Sigmoid colon (tissue), 7 donors: Measurements from ENCODE around the gene CCNY. TPM values are rescaled to one million over a fixed set of nuclear protein-coding genes. Genes with fewer than 3 reads are reported as not detected.

Experiments
- DNase-seq: peaks from one replicate; pipeline ENCODE4 v3.0.0-alpha.2; 2019
- H3K27ac ChIP-seq, 4 donors: fragments of 200-600 bp; sonication (generic); one replicate each; pipeline ENCODE4 v1.5.1; 2016 to 2019; ENCODE audit warnings: mild to moderate bottlenecking in 1 of 4
- H3K27me3 ChIP-seq, 3 donors: fragments of 200-600 bp; sonication (generic); one replicate each; pipeline ENCODE4 v1.5.1; 2019; ENCODE audit warnings: mild to moderate bottlenecking in 1 of 3
- H3K36me3 ChIP-seq, 4 donors: fragments of 200-600 bp; sonication (generic); one replicate each; pipeline ENCODE4 v1.5.1; 2016 to 2019
- H3K4me1 ChIP-seq, 4 donors: fragments of 200-600 bp; sonication (generic); one replicate each; pipeline ENCODE4 v1.5.1; 2017 to 2019
- H3K4me3 ChIP-seq, 4 donors: fragments of 200-600 bp; sonication (generic); one replicate each; pipeline ENCODE4 v1.5.1; 2017 to 2019; ENCODE audit warnings: mild to moderate bottlenecking in 2 of 4, moderate library complexity in 1 of 4
- H3K9me3 ChIP-seq, 4 donors: fragments of 200-600 bp in 3 of 4; sonication (generic) in 3 of 4; one replicate each; pipeline versions ENCODE4 v1.5.1 to v1.6.1; 2013 to 2019
- CTCF ChIP-seq, 4 experiments: fragments of 450-650 bp in 3 of 4; fragments of 200-600 bp in 1 of 4; IDR thresholded peaks; one replicate each; pipeline ENCODE4 v1.5.1; 2016 to 2019; ENCODE audit warnings: antibody characterized with exemption in 4 of 4, mild to moderate bottlenecking in 3 of 4, moderate library complexity in 2 of 4
- EP300 ChIP-seq, 4 donors: sonication (generic); formaldehyde crosslinking; IDR thresholded peaks; one replicate each; pipeline ENCODE4 v1.6.1; 2017; ENCODE audit warnings: antibody characterized with exemption in 4 of 4
- POLR2A ChIP-seq, 2 donors: fragments of 450-650 bp; IDR thresholded peaks; one replicate each; pipeline ENCODE4 v1.6.1; 2016; ENCODE audit warnings: antibody characterized with exemption in 2 of 2, mild to moderate bottlenecking in 2 of 2, moderate library complexity in 2 of 2
- POLR2AphosphoS5 ChIP-seq, 4 donors: sonication (generic); formaldehyde crosslinking; IDR thresholded peaks; one replicate each; pipeline ENCODE4 v1.6.1; 2017; ENCODE audit warnings: antibody characterized with exemption in 4 of 4
- WGBS, 2 donors: extraction: QIAGEN DNeasy Blood & Tissue Kit; methylation state at CpG; one replicate each; pipeline ENCODE4 v1.1.7; 2013; 5-methylcytosine and 5-hydroxymethylcytosine counted together
- intact Hi-C: fragments of 100-400 bp; cut with DNase I; formaldehyde crosslinking; loops from one replicate; pipeline ENCODE4 v1.15.1; 2023
- polyA plus RNA-seq, 3 donors: library from polyadenylated mRNA; stranded (reverse); fragments of 200-250 nt; gene quantifications; one replicate each; pipeline ENCODE4 v1.2.3, GENCODE V29; 2013
- total RNA-seq, 4 donors: library from RNA; depleted of rRNA; stranded (reverse); fragments of >200 nt; gene quantifications; one replicate each; pipeline ENCODE4 v1.1.0, GENCODE V29; 2016
- donor health status: healthy with polysubstance abuse.
- donor health status: Bipolar disorder and iron deficiency.
- donor health status: healthy.

Gene CCNY
- total and polyA plus RNA-seq, 7 donors = 24.0 to 45.7 (median 35.7) TPM

GRCh38 chr10:35554461-35555056, 218.2 kb downstream of the CCNY start:
- Histone ChIP-seq H3K4me3 (no peak overlapping the region), H3K4me1 (no peaks in the 10 kb centered on the region), H3K27ac (no peak overlapping the region), H3K27me3 (no peaks in the 10 kb centered on the region), H3K9me3 (no peaks in the 10 kb centered on the region), H3K36me3 (peaks cover 0 to 35% (median under 1%) of the 10 kb centered on the region in 4 donors)
- DNase-seq = no peak
- intact Hi-C loops = no loop called here
- 82 to 86% methylated on average over 3 of the region's 3 CpGs for WGBS, 2 donors
- TF ChIP-seq POLR2A (IDR thresholded peaks at IDR 0.05) = no peak

- no peak for DNase-seq
- WGBS, 2 donors = 88 to 94% methylated on average over 6 of the region's 6 CpGs
- H3K27ac ChIP-seq = no peak overlapping the region
- intact Hi-C loops = no loop called here
- TF ChIP-seq EP300 (IDR thresholded peaks at IDR 0.05) (no peak), CTCF (IDR thresholded peaks at IDR 0.05) (no peak), POLR2A (IDR thresholded peaks at IDR 0.05) (no peak), POLR2AphosphoS5 (IDR thresholded peaks at IDR 0.05) (no peak)
- H3K27me3 ChIP-seq = no peaks in the 10 kb centered on the region
- H3K4me3 ChIP-seq = no peak overlapping the region
- no peaks in the 10 kb centered on the region for H3K4me1 ChIP-seq
- peaks cover 0 to 39% (median 3%) of the 10 kb centered on the region in 4 donors for H3K36me3 ChIP-seq
- no peaks in the 10 kb centered on the region for H3K9me3 ChIP-seq
These were observed 219.9 kb downstream of the CCNY start for GRCh38 chr10:35555962-35556930.

- no peak overlapping the region for H3K4me3 ChIP-seq
- TF ChIP-seq EP300 (IDR thresholded peaks at IDR 0.05) (no peak), POLR2A (IDR thresholded peaks at IDR 0.05) (no peak), POLR2AphosphoS5 (IDR thresholded peaks at IDR 0.05) (no peak), CTCF (IDR thresholded peaks at IDR 0.05) (no peak)
- H3K36me3 ChIP-seq = peaks cover 0 to 32% (median 3%) of the 10 kb centered on the region in 4 donors
- H3K27me3 ChIP-seq = no peaks in the 10 kb centered on the region
- no peak for DNase-seq
- no peak overlapping the region for H3K27ac ChIP-seq
- intact Hi-C loops = no loop called here
- peaks cover 0 to 5% (median 2%) of the 10 kb centered on the region in 4 donors for H3K4me1 ChIP-seq
- 96 to 97% methylated on average over 1 of the region's 1 CpG for WGBS, 2 donors
- H3K9me3 ChIP-seq = no peaks in the 10 kb centered on the region
These were observed 222.0 kb downstream of the CCNY start for GRCh38 chr10:35558276-35558675.

- Histone ChIP-seq H3K9me3 (no peaks in the 10 kb centered on the region), H3K4me3 (no peak overlapping the region), H3K27me3 (no peaks in the 10 kb centered on the region), H3K27ac (no peak overlapping the region), H3K36me3 (peaks cover 0 to 21% (median 3%) of the 10 kb centered on the region in 4 donors), H3K4me1 (peaks cover 0 to 13% (median 10%) of the 10 kb centered on the region in 4 donors)
- 97 to 99% methylated on average over 5 of the region's 5 CpGs for WGBS, 2 donors
- no peak for DNase-seq
- TF ChIP-seq POLR2AphosphoS5 (IDR thresholded peaks at IDR 0.05) (no peak), CTCF (IDR thresholded peaks at IDR 0.05) (no peak), EP300 (IDR thresholded peaks at IDR 0.05) (no peak), POLR2A (IDR thresholded peaks at IDR 0.05) (no peak)
- intact Hi-C loops = no loop called here
These were observed 223.1 kb downstream of the CCNY start for GRCh38 chr10:35559416-35559815.

- Histone ChIP-seq H3K4me3 (no peak overlapping the region), H3K36me3 (peaks cover 0 to 15% (median 3%) of the 10 kb centered on the region in 4 donors), H3K27ac (no peak overlapping the region), H3K9me3 (no peaks in the 10 kb centered on the region), H3K4me1 (peaks cover 0 to 36% (median 32%) of the 10 kb centered on the region in 4 donors), H3K27me3 (no peaks in the 10 kb centered on the region)
- TF ChIP-seq CTCF (IDR thresholded peaks at IDR 0.05) (no peak), EP300 (IDR thresholded peaks at IDR 0.05) (no peak), POLR2AphosphoS5 (IDR thresholded peaks at IDR 0.05) (no peak), POLR2A (IDR thresholded peaks at IDR 0.05) (no peak)
- 94% methylated on average over 5 of the region's 5 CpGs for WGBS, 2 donors
- DNase-seq = no peak
- intact Hi-C loops = loop anchor here (1.0 kb wide), 1 partner anchor 223 kb away; no protein-coding TSS in a partner anchor
These were observed 225.4 kb downstream of the CCNY start for GRCh38 chr10:35561715-35562114.
